HCT116 (cell line): ENCODE measurements around the gene SYNE1. TPM values are rescaled to one million over a fixed set of nuclear protein-coding genes. Genes with fewer than 3 reads are reported as not detected.

Source experiments
- ATAC-seq: fragments of 200-7000 bp; cut with Tn5 transposase; 2 replicates; pipeline ENCODE4 v1.9.1; 2020; ENCODE audit warnings: mild to moderate bottlenecking, moderate library complexity
- BruUV-seq: library from RNA; stranded (reverse); fragments of 400-500 nt; replicated peaks from 2 replicates; lab custom pipeline; 2021; lab: Mats Ljungman, UMichigan
- CTCF ChIA-PET: fragments of 300-600 bp; sonication (Branson Sonifier 250); formaldehyde crosslinking; loops from one replicate; lab custom pipeline; 2021; ENCODE audit warnings: antibody characterized with exemption; lab: Charles Lee
- POLR2A ChIA-PET: fragments of 300-600, 350-600 bp; sonication (Branson Sonifier 250); formaldehyde crosslinking; loops from one replicate; lab custom pipeline; 2021; ENCODE audit warnings: antibody characterized with exemption; lab: Charles Lee
- RAD21 ChIA-PET, 2 experiments: fragments of 300-600 bp; sonication (Branson Sonifier 250); formaldehyde crosslinking; loops; one replicate each; lab custom pipeline; 2023; ENCODE audit warnings: low total read pairs in 2 of 2; ENCODE audit not compliant: uncharacterized antibody in 2 of 2, unreplicated experiment in 2 of 2, low non-redundant PET in 1 of 2; lab: Charles Lee
- DNase-seq: peaks from one replicate; pipeline ENCODE4 v3.0.0-alpha.2; 2010; ENCODE audit warnings: low read depth, low spot score
- H2AFZ ChIP-seq: fragments of 200-600 bp; shearing (Covaris generic), sonication (generic); 2 replicates; pipeline ENCODE4 v1.6.1; 2017; ENCODE audit warnings: low read depth, mixed run types, mixed read lengths, antibody characterized with exemption, low read length; ENCODE audit not compliant: poor library complexity, severe bottlenecking
- H3K27ac ChIP-seq: 2 replicates; pipeline ENCODE4 v1.5.1; 2012; ENCODE audit warnings: low read depth, low read length
- H3K27me3 ChIP-seq: fragments of 200-600 bp; sonication (generic); 2 replicates; pipeline ENCODE4 v1.6.1; 2016; ENCODE audit warnings: mixed run types, low read length, mixed read lengths; ENCODE audit not compliant: insufficient read depth
- H3K36me3 ChIP-seq, 2 experiments: fragments of 200-500 bp in 1 of 2; fragments of 200-600 bp in 1 of 2; sonication (Bioruptor generic) in 1 of 2; sonication (generic) in 1 of 2; 2 replicates each; pipeline versions ENCODE4 v1.5.1 to v1.6.1; 2014 to 2016; ENCODE audit warnings: low read length in 2 of 2, inconsistent platforms in 1 of 2, mixed read lengths in 1 of 2, mixed run types in 1 of 2; ENCODE audit not compliant: insufficient read depth in 2 of 2, control insufficient read depth in 1 of 2
- H3K4me1 ChIP-seq, 2 experiments: fragments of 200-600 bp in 1 of 2; sonication (generic) in 1 of 2; 2 replicates each; pipeline versions ENCODE4 v1.5.1 to v1.6.1; 2012 to 2017; ENCODE audit warnings: low read length in 2 of 2, inconsistent platforms in 1 of 2, mild to moderate bottlenecking in 1 of 2, mixed read lengths in 1 of 2, mixed run types in 1 of 2, moderate library complexity in 1 of 2; ENCODE audit not compliant: insufficient read depth in 2 of 2, control insufficient read depth in 1 of 2
- H3K4me2 ChIP-seq: fragments of 200-600 bp; sonication (generic); 2 replicates; pipeline ENCODE4 v1.6.1; 2017; ENCODE audit warnings: mixed run types, low read length, mixed read lengths
- H3K4me3 ChIP-seq, 2 experiments: fragments of 200-600 bp in 1 of 2; sonication (generic) in 1 of 2; replicated peaks in 1 of 2; 2 replicates each; pipeline ENCODE4 v1.5.1; 2011 to 2016; ENCODE audit warnings: low read length in 2 of 2, control low read depth in 1 of 2, low read depth in 1 of 2, mild to moderate bottlenecking in 1 of 2, mixed read lengths in 1 of 2, mixed run types in 1 of 2
- H3K79me2 ChIP-seq: fragments of 200-600 bp; sonication (generic); 2 replicates; pipeline ENCODE4 v1.6.1; 2017; ENCODE audit warnings: mild to moderate bottlenecking, mixed run types, low read length, moderate library complexity, mixed read lengths; ENCODE audit not compliant: insufficient read depth
- H3K9ac ChIP-seq: fragments of 200-600 bp; sonication (generic); 2 replicates; pipeline ENCODE4 v1.6.1; 2016; ENCODE audit warnings: low read length, mixed read lengths
- H3K9me2 ChIP-seq: fragments of 200-600 bp; sonication (generic), shearing (Covaris generic); 2 replicates; pipeline ENCODE4 v1.6.1; 2017; ENCODE audit warnings: mixed run types, mild to moderate bottlenecking, moderate library complexity; ENCODE audit not compliant: insufficient read depth
- H3K9me3 ChIP-seq, 2 experiments: fragments of 200-500 bp in 1 of 2; fragments of 200-600 bp in 1 of 2; sonication (Bioruptor generic) in 1 of 2; sonication (generic) in 1 of 2; 2 replicates each; pipeline ENCODE4 v1.6.1; 2014 to 2017; ENCODE audit warnings: low read length in 2 of 2, mixed read lengths in 2 of 2, inconsistent platforms in 1 of 2, low read depth in 1 of 2, mild to moderate bottlenecking in 1 of 2, mixed run types in 1 of 2, moderate library complexity in 1 of 2; ENCODE audit not compliant: control insufficient read depth in 1 of 2, insufficient read depth in 1 of 2
- H4K20me1 ChIP-seq: fragments of 200-600 bp; sonication (generic), shearing (Covaris generic); 2 replicates; pipeline ENCODE4 v1.6.1; 2017; ENCODE audit warnings: mixed run types, mild to moderate bottlenecking, moderate library complexity; ENCODE audit not compliant: insufficient read depth
- ELF1 ChIP-seq: IDR thresholded peaks from 2 replicates; pipeline ENCODE4 v1.6.1; 2012; ENCODE audit warnings: low read depth, borderline replicate concordance
- EZH2 ChIP-seq: fragments of 200-600 bp; sonication (generic); IDR thresholded peaks from 2 replicates; pipeline ENCODE4 v1.6.1; 2017; ENCODE audit warnings: antibody characterized with exemption, mixed run types
- JUND ChIP-seq: IDR thresholded peaks from 2 replicates; pipeline ENCODE4 v1.6.1; 2012
- POLR2A ChIP-seq: IDR thresholded peaks from 2 replicates; pipeline ENCODE4 v1.7.0; 2011; ENCODE audit warnings: borderline replicate concordance; ENCODE audit not compliant: insufficient read depth, insufficient read length; ENCODE audit errors: extremely low read depth
- POLR2AphosphoS5 ChIP-seq: IDR thresholded peaks from 2 replicates; pipeline ENCODE4 v1.6.1; 2011; ENCODE audit warnings: mild to moderate bottlenecking, low read depth, low read length, moderate library complexity
- REST ChIP-seq: IDR thresholded peaks from 2 replicates; pipeline ENCODE4 v1.6.1; 2012; ENCODE audit warnings: low read depth
- ZFX ChIP-seq: fragments of 450-650 bp; IDR thresholded peaks from 2 replicates; pipeline ENCODE4 v1.6.1; 2017
- ZNF274 ChIP-seq: fragments of 200-500 bp; sonication (Bioruptor generic); IDR thresholded peaks from 2 replicates; pipeline ENCODE4 v1.6.1; 2014; ENCODE audit warnings: mild to moderate bottlenecking, low read depth, low read length, inconsistent platforms
- intact Hi-C: fragments of 100-400 bp; cut with micrococcal nuclease; formaldehyde crosslinking; loops from 2 replicates; pipeline ENCODE4 v1.10.0; 2022
- total RNA-seq: library from RNA; stranded (reverse); gene quantifications from one replicate; pipeline ENCODE4 v1.2.1, GENCODE V29; 2021; ENCODE audit not compliant: unreplicated experiment
- TF ChIP-seq, protein P1 (sequence below): IDR thresholded peaks from 2 replicates; pipeline ENCODE4 v1.6.1; 2012

Gene SYNE1
- total RNA-seq, 1 experiment from 2014 or later = 5.4 TPM

DNA sequence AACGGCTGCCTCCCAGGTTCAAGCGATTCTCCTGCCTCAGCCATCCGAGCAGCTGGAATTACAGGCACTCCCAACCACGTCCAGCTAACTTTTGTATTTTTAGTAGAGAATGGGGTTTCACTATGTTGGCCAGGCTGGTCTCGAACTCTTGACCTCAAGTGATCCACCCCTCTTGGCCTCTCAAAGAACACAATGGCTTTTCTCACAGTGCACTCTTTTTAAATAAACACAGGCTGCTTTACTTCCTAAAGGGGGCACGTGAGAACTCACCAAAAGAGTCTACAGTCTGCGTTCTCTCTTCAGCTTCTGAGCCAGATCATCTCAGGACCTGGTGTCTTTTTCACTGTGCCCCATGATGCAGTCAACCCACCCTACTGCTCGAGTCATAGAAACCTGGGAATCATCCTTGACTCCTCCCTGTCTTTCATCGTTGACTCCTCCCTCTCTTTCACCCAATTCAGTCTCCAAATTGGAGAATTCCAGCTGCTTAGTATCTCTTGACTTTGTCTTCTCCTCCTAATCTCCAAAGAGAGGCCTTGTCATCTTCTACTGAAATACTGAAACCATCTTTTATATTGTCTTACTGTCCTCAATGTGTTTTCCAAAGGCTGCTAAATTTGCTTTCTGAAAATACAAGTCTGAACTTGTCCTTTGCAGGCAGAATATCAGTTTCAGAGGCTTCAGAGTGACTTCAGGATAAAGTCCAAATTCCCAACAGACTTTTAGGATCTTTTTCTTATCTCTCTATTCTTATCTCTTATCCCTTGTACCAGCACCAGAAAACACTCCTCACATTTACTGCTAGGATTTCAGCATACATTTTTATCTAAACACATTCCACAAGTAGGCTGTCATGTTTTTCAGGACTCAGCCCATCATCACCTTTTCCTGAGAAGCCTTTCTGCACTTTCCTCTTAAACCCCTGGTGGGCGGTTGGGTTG is 323.4 kb downstream of the SYNE1 start:
- Histone ChIP-seq H3K4me1 (peaks cover 0 to 8% of the 10 kb centered on the region in 2 experiments; a peak in 2 of 4 replicates), H3K4me2 (no peak overlapping the region), H3K9me2 (0 out of 2 replicates have a peak, but pooled peaks cover 2% of the 10 kb centered on the region), H3K9me3 (no peaks in the 10 kb centered on the region), H2AFZ (no peak overlapping the region), H3K4me3 (no peak overlapping the region), H3K9ac (no peak overlapping the region), H3K27ac (no peak overlapping the region; the same call in 1 of the 2 replicates), H3K79me2 (no peaks in the 10 kb centered on the region), H3K36me3 (no peaks in the 10 kb centered on the region), H4K20me1 (no peaks in the 10 kb centered on the region), H3K27me3 (no peaks in the 10 kb centered on the region)
- intact Hi-C loops = no loop called here
- BruUV-seq = no TSS peak
- TF ChIP-seq EZH2 = no peak
- TF ChIP-seq, protein P1, sequence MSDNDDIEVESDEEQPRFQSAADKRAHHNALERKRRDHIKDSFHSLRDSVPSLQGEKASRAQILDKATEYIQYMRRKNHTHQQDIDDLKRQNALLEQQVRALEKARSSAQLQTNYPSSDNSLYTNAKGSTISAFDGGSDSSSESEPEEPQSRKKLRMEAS = no peak
- TF ChIP-seq ZNF274 = no peak
- TF ChIP-seq REST = no peak
- TF ChIP-seq POLR2AphosphoS5 = no peak
- TF ChIP-seq JUND = no peak
- TF ChIP-seq POLR2A = no peak
- TF ChIP-seq ZFX = no peak
- no peak for TF ChIP-seq ELF1
- no peak for DNase-seq
- POLR2A ChIA-PET = interaction anchor here (0.7 kb wide), 1 partner anchor 12 kb away, joined by 3 read pairs; no protein-coding TSS in a partner anchor
- RAD21 ChIA-PET = no interaction called here
- ATAC-seq = peak; percentile 58; the same call in 1 of the 2 replicates
- CTCF ChIA-PET = interaction anchor here (1.2 kb wide), 1 partner anchor 25 kb away, joined by 5 read pairs; no protein-coding TSS in a partner anchor
